DND-41 (cell line): ENCODE data around the gene RRP15.

Source experiments
- ATAC-seq: fragments of 200-7000 bp; cut with Tn5 transposase; 3 replicates; pipeline ENCODE4 v1.9.1; 2021; ENCODE audit warnings: low read depth; ENCODE audit not compliant: insufficient read depth
- DNase-seq: peaks from one replicate; pipeline ENCODE4 v3.0.0-alpha.2; 2020
- H2AFZ ChIP-seq: 2 replicates; pipeline ENCODE4 v1.6.0; 2012; ENCODE audit warnings: low read depth, low read length
- H3K27ac ChIP-seq: 2 replicates; pipeline ENCODE4 v1.5.1; 2012; ENCODE audit warnings: low read length, inconsistent platforms
- H3K27me3 ChIP-seq: fragments of 200-600 bp; sonication (generic); 2 replicates; pipeline ENCODE4 v1.6.0; 2012; ENCODE audit warnings: low read length, mild to moderate bottlenecking, inconsistent platforms; ENCODE audit not compliant: insufficient read depth, poor library complexity
- H3K36me3 ChIP-seq: 2 replicates; pipeline ENCODE4 v1.5.1; 2012; ENCODE audit warnings: low read length, inconsistent platforms; ENCODE audit not compliant: insufficient read depth
- H3K4me1 ChIP-seq: 2 replicates; pipeline ENCODE4 v1.5.1; 2012; ENCODE audit warnings: mild to moderate bottlenecking, low read length; ENCODE audit not compliant: insufficient read depth
- H3K4me2 ChIP-seq: 2 replicates; pipeline ENCODE4 v1.6.0; 2012; ENCODE audit warnings: mild to moderate bottlenecking, moderate library complexity, low read length, inconsistent platforms; ENCODE audit not compliant: insufficient read depth
- H3K4me3 ChIP-seq, 2 experiments: fragments of 200-600 bp in 1 of 2; shearing (Covaris generic) in 1 of 2; 2 replicates each; pipeline ENCODE4 v1.5.1; 2012 to 2016; ENCODE audit warnings: inconsistent platforms in 2 of 2, low read length in 2 of 2, mild to moderate bottlenecking in 2 of 2, low read depth in 1 of 2, moderate library complexity in 1 of 2
- H3K79me2 ChIP-seq: 2 replicates; pipeline ENCODE4 v1.6.0; 2012; ENCODE audit warnings: low read length, inconsistent platforms; ENCODE audit not compliant: insufficient read depth
- H3K9ac ChIP-seq: 2 replicates; pipeline ENCODE4 v1.6.0; 2012; ENCODE audit warnings: low read depth, mild to moderate bottlenecking, inconsistent platforms, low read length, moderate library complexity
- H3K9me3 ChIP-seq: 2 replicates; pipeline ENCODE4 v1.5.1; 2012; ENCODE audit warnings: low read length, moderate library complexity, mild to moderate bottlenecking, inconsistent platforms; ENCODE audit not compliant: insufficient read depth, severe bottlenecking
- H4K20me1 ChIP-seq: 2 replicates; pipeline ENCODE4 v1.6.0; 2012; ENCODE audit warnings: low read length; ENCODE audit not compliant: insufficient read depth
- EZH2 ChIP-seq: IDR thresholded peaks from 3 replicates; pipeline ENCODE4 v1.6.1; 2012; ENCODE audit warnings: borderline replicate concordance, low read depth, mild to moderate bottlenecking, moderate library complexity, low read length, inconsistent platforms; ENCODE audit not compliant: severe bottlenecking
- TF ChIP-seq, protein P1 (sequence below): IDR thresholded peaks from 2 replicates; pipeline ENCODE4 v1.5.1; 2012; ENCODE audit warnings: borderline replicate concordance, low read length, moderate library complexity, mild to moderate bottlenecking; ENCODE audit not compliant: poor library complexity, severe bottlenecking; ENCODE audit errors: extremely low read depth

Gene RRP15

GRCh38 chr1:218330043-218330623 is 45.0 kb downstream of the RRP15 start:
- DNase-seq (no peak), ATAC-seq (peak; percentile 66; the same call in 2 of the 3 replicates)
- no peak overlapping the region for H3K4me3 ChIP-seq
- no peaks in the 10 kb centered on the region for H4K20me1 ChIP-seq
- H3K27ac ChIP-seq: no peak overlapping the region
- H3K79me2 ChIP-seq: no peaks in the 10 kb centered on the region
- no peaks in the 10 kb centered on the region for H3K9me3 ChIP-seq
- no peak overlapping the region for H2AFZ ChIP-seq
- no peak overlapping the region for H3K9ac ChIP-seq
- no peaks in the 10 kb centered on the region for H3K27me3 ChIP-seq
- H3K36me3 ChIP-seq: no peaks in the 10 kb centered on the region
- no peaks in the 10 kb centered on the region for H3K4me1 ChIP-seq
- H3K4me2 ChIP-seq: no peak overlapping the region
- TF ChIP-seq, protein P1, sequence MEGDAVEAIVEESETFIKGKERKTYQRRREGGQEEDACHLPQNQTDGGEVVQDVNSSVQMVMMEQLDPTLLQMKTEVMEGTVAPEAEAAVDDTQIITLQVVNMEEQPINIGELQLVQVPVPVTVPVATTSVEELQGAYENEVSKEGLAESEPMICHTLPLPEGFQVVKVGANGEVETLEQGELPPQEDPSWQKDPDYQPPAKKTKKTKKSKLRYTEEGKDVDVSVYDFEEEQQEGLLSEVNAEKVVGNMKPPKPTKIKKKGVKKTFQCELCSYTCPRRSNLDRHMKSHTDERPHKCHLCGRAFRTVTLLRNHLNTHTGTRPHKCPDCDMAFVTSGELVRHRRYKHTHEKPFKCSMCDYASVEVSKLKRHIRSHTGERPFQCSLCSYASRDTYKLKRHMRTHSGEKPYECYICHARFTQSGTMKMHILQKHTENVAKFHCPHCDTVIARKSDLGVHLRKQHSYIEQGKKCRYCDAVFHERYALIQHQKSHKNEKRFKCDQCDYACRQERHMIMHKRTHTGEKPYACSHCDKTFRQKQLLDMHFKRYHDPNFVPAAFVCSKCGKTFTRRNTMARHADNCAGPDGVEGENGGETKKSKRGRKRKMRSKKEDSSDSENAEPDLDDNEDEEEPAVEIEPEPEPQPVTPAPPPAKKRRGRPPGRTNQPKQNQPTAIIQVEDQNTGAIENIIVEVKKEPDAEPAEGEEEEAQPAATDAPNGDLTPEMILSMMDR: peak; percentile 74
- TF ChIP-seq EZH2: no peak

DNA sequence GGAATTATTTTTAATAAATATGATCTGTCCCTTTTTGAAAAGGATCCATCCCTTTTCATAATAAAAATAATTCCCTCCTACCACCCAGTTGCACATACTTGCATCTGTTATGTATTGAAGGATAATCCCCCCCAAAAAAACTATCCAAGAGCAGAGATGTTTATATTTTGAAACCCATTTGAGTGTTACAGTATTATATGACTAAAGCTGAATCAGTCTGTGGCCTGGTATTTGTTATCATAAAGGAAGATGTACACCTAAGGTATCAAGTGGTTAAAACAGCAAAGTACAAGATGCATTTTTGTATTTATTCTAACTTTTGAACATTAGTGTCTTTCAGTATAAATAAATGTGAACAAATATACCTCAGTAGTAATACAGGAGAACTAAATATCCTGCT is 47.3 kb downstream of the RRP15 start:
- Histone ChIP-seq H3K36me3 (no peaks in the 10 kb centered on the region; the same call in 1 of the 2 replicates), H3K4me1 (no peaks in the 10 kb centered on the region), H3K79me2 (no peaks in the 10 kb centered on the region), H3K4me3 (no peak overlapping the region), H4K20me1 (no peaks in the 10 kb centered on the region), H3K4me2 (no peak overlapping the region), H3K9me3 (no peaks in the 10 kb centered on the region), H3K27me3 (no peaks in the 10 kb centered on the region), H3K27ac (no peak overlapping the region), H3K9ac (no peak overlapping the region), H2AFZ (no peak overlapping the region)
- DNase-seq (no peak), ATAC-seq (no peak)
- TF ChIP-seq EZH2: no peak
- TF ChIP-seq, protein P1: no peak

DNA sequence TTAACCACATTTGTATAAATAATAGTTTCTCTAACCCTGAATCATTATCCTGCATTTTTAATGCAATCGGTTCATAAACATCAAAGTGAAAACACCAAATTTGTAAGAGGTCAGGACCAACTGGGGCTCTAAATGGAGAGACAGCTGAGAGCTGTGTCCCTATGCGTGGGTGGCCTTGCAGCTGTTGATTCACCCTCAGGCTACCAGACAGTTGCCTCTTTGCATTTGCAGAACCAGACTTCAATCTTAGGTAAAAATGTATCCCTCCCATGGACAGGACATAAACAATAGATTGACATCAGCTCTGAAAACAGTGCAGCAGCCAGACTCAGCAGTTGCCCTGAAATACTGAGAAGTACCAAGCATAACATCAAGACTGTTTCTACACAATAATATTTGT is 51.2 kb downstream of the RRP15 start:
- H3K4me2 ChIP-seq: no peak overlapping the region
- no peaks in the 10 kb centered on the region for H3K27me3 ChIP-seq
- no peaks in the 10 kb centered on the region for H3K9me3 ChIP-seq
- no peaks in the 10 kb centered on the region for H4K20me1 ChIP-seq
- no peak overlapping the region for H2AFZ ChIP-seq
- ATAC-seq (no peak), DNase-seq (no peak)
- no peak overlapping the region for H3K4me3 ChIP-seq
- no peak overlapping the region for H3K27ac ChIP-seq
- no peaks in the 10 kb centered on the region for H3K4me1 ChIP-seq
- no peaks in the 10 kb centered on the region for H3K79me2 ChIP-seq
- TF ChIP-seq, protein P1: no peak
- no peak for TF ChIP-seq EZH2
- no peaks in the 10 kb centered on the region; the same call in 1 of the 2 replicates for H3K36me3 ChIP-seq
- no peak overlapping the region for H3K9ac ChIP-seq
